Stimulated activated CD4-positive, alpha-beta T cell treated with anti-CD3 and anti-CD28 coated beads, Interleukin-1b, Interleukin-23, amount 100 ng/mL, for 24 hours (primary cell): ENCODE data around the gene PRKG1.

Source experiments
- DNase-seq, 4 experiments: peaks; one replicate each; pipeline ENCODE4 v3.0.0-alpha.2; 2020; ENCODE audit warnings: low read depth in 4 of 4, low spot score in 1 of 4

Gene PRKG1

GRCh38 chr10:51217505-51217904 is 143.2 kb downstream of the PRKG1 start:
- DNase-seq: no peak

- no peak for DNase-seq
Observed at GRCh38 chr10:51224671-51225161, 150.4 kb downstream of the PRKG1 start.

- DNase-seq: no peak
Observed at GRCh38 chr10:51227897-51228713, 153.8 kb downstream of the PRKG1 start.

- no peak for DNase-seq
Observed at GRCh38 chr10:51228714-51229100, 154.4 kb downstream of the PRKG1 start.

- no peak for DNase-seq
Observed at GRCh38 chr10:51230887-51231585, 156.7 kb downstream of the PRKG1 start.

GRCh38 chr10:51231754-51232153 is 157.5 kb downstream of the PRKG1 start:
- DNase-seq: no peak

GRCh38 chr10:51233337-51234100 is 159.2 kb downstream of the PRKG1 start:
- no peak for DNase-seq

GRCh38 chr10:51235865-51236264 is 161.6 kb downstream of the PRKG1 start:
- DNase-seq: no peak

GRCh38 chr10:51239006-51239405 is 164.7 kb downstream of the PRKG1 start:
- DNase-seq: no peak

- no peak for DNase-seq
Observed at GRCh38 chr10:51241461-51241860, 167.2 kb downstream of the PRKG1 start.

GRCh38 chr10:51242393-51242792 is 168.1 kb downstream of the PRKG1 start:
- DNase-seq: no peak

GRCh38 chr10:51244309-51244708 is 170.0 kb downstream of the PRKG1 start:
- no peak for DNase-seq

- DNase-seq: no peak
Observed at GRCh38 chr10:51244748-51245490, 170.6 kb downstream of the PRKG1 start.

- no peak for DNase-seq
Observed at GRCh38 chr10:51246156-51246555, 171.9 kb downstream of the PRKG1 start.

GRCh38 chr10:51250278-51250920 is 176.1 kb downstream of the PRKG1 start:
- no peak for DNase-seq

GRCh38 chr10:51251110-51251509 is 176.8 kb downstream of the PRKG1 start:
- no peak for DNase-seq

- no peak for DNase-seq
Observed at GRCh38 chr10:51255381-51255780, 181.1 kb downstream of the PRKG1 start.

GRCh38 chr10:51257511-51258248 is 183.4 kb downstream of the PRKG1 start:
- no peak for DNase-seq

GRCh38 chr10:51260376-51260775 is 186.1 kb downstream of the PRKG1 start:
- no peak for DNase-seq

GRCh38 chr10:51266496-51266895 is 192.2 kb downstream of the PRKG1 start:
- no peak for DNase-seq
